GM21367 (cell line): Measurements from ENCODE around the gene MICU1.

Experiments used
- ATAC-seq: cut with Tn5 transposase; IDR thresholded peaks from one replicate; pipeline ENCODE4 v1.9.1; 2021; ENCODE audit not compliant: unreplicated experiment

MICU1 gene

GRCh38 chr10:72318418-72319262, 307.2 kb downstream of the MICU1 start:
- no peak for ATAC-seq
